HG03045 (cell line): Measurements from ENCODE around the gene ETFA.

ENCODE experiments used
- ATAC-seq: cut with Tn5 transposase; IDR thresholded peaks from one replicate; pipeline ENCODE4 v1.9.1; 2021; ENCODE audit warnings: mild to moderate bottlenecking, moderate library complexity; ENCODE audit not compliant: unreplicated experiment

The ETFA gene

GRCh38 chr15:76311100-76311953, at the start of gene ETFA:
Gene ETFA (minus strand): TSS chr15:76311469. CDS start chr15:76311388, 81 bp downstream.
- ATAC-seq, result peak; percentile 98

- no peak for ATAC-seq
These were observed 49.1 kb upstream of the ETFA start for GRCh38 chr15:76360416-76360815.

GRCh38 chr15:76359152-76359551, 47.9 kb upstream of the ETFA start:
- no peak for ATAC-seq

- ATAC-seq, result no peak
These were observed 47.2 kb upstream of the ETFA start for GRCh38 chr15:76358453-76358852.

GRCh38 chr15:76354823-76355440, 43.7 kb upstream of the ETFA start:
- no peak for ATAC-seq

GRCh38 chr15:76353903-76354302, 42.6 kb upstream of the ETFA start:
- no peak for ATAC-seq

- no peak for ATAC-seq
These were observed 41.8 kb upstream of the ETFA start for GRCh38 chr15:76353023-76353577.

GRCh38 chr15:76349301-76350070, 38.2 kb upstream of the ETFA start:
- no peak for ATAC-seq

GRCh38 chr15:76347482-76348055, 36.3 kb upstream of the ETFA start:
- ATAC-seq, result no peak

GRCh38 chr15:76346669-76347481, 35.6 kb upstream of the ETFA start:
- no peak for ATAC-seq

GRCh38 chr15:76345880-76346668, 34.8 kb upstream of the ETFA start:
- no peak for ATAC-seq

- ATAC-seq, result no peak
These were observed 34.3 kb upstream of the ETFA start for GRCh38 chr15:76345583-76345879.

- no peak for ATAC-seq
These were observed 33.8 kb upstream of the ETFA start for GRCh38 chr15:76344893-76345582.

GRCh38 chr15:76343313-76343996, 32.2 kb upstream of the ETFA start:
- ATAC-seq, result no peak

GRCh38 chr15:76342382-76343201, 31.3 kb upstream of the ETFA start:
- no peak for ATAC-seq

GRCh38 chr15:76342058-76342381, 30.8 kb upstream of the ETFA start:
- ATAC-seq, result no peak

GRCh38 chr15:76341366-76342057, 30.2 kb upstream of the ETFA start:
- no peak for ATAC-seq
